Tibial artery (tissue), 4 donors: ENCODE data around the gene PLXNA2.

Experiments used
- DNase-seq, 2 donors: peaks; one replicate each; pipeline ENCODE4 v3.0.0-alpha.2; 2019
- H3K27ac ChIP-seq, 2 donors: fragments of 200-600 bp; sonication (generic) in 1 of 2; 1 replicate in 1 of 2; 2 replicates in 1 of 2; pipeline ENCODE4 v1.5.1; 2018 to 2019; ENCODE audit warnings: mild to moderate bottlenecking in 1 of 2
- H3K27me3 ChIP-seq, 2 donors: fragments of 200-600 bp; sonication (generic) in 1 of 2; one replicate each; pipeline versions ENCODE4 v1.5.1 to v1.6.0; 2016 to 2019
- H3K36me3 ChIP-seq, 3 donors: fragments of 200-600 bp; sonication (generic) in 2 of 3; one replicate each; pipeline ENCODE4 v1.5.1; 2016 to 2019; ENCODE audit warnings: mild to moderate bottlenecking in 2 of 3
- H3K4me1 ChIP-seq, 4 donors: fragments of 200-600 bp; sonication (generic) in 2 of 4; 1 replicate in 3 of 4; 2 replicates in 1 of 4; pipeline ENCODE4 v1.5.1; 2016 to 2019
- H3K4me3 ChIP-seq, 2 donors: fragments of 200-600 bp; sonication (generic) in 1 of 2; 1 replicate in 1 of 2; 2 replicates in 1 of 2; pipeline ENCODE4 v1.5.1; 2018 to 2019; ENCODE audit warnings: mild to moderate bottlenecking in 2 of 2
- H3K9me3 ChIP-seq, 3 donors: fragments of 200-600 bp; sonication (generic) in 1 of 3; one replicate each; pipeline ENCODE4 v1.5.1; 2016 to 2019
- intact Hi-C: fragments of 100-400 bp; cut with DNase I; formaldehyde crosslinking; loops from one replicate; pipeline ENCODE4 v1.15.0; 2023; ENCODE audit warnings: low total_unique reads
- TF ChIP-seq, protein P1 (sequence below), 2 experiments: fragments of 200-600 bp in 1 of 2; fragments of 450-650 bp in 1 of 2; IDR thresholded peaks; one replicate each; pipeline ENCODE4 v1.5.1; 2017 to 2019; ENCODE audit warnings: antibody characterized with exemption in 2 of 2, mild to moderate bottlenecking in 1 of 2, moderate library complexity in 1 of 2

PLXNA2 gene

DNA sequence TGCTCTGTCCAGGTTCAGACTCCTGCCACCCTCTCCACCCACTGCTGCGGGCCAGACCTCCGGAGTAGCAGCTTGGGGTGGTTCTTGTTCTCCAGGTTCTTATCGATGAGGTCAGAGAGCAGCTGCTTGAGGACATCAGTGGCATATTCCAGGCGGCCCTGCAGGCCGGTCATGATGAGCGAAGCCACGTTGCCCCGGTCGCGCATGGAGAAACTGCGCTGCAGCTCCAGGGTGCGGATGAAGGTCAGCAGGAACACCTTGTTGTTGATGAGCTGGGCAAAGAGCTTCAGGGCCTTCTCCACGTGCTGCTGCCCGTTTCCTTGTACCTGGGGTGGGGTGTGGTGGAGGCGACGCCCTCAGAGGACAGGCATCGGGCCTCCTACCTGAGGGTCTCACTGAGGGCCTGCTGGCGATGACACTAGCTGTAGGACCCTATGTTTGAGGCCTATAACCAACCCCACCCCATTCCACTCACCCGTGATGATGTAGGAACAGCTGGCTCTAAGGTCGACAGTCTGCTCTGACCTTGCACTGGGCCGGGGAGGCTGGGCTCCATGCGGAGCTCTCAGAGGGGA, 202.1 kb downstream of the PLXNA2 start:
- no peak for DNase-seq
- Histone ChIP-seq H3K27ac (no peak overlapping the region), H3K4me1 (peaks cover 0 to 22% (median 15%) of the 10 kb centered on the region in 4 donors), H3K27me3 (no peaks in the 10 kb centered on the region), H3K4me3 (no peak overlapping the region), H3K9me3 (no peaks in the 10 kb centered on the region), H3K36me3 (peaks cover 59 to 87% (median 83%) of the 10 kb centered on the region in 3 donors)
- intact Hi-C loops: no loop called here
- TF ChIP-seq, protein P1, sequence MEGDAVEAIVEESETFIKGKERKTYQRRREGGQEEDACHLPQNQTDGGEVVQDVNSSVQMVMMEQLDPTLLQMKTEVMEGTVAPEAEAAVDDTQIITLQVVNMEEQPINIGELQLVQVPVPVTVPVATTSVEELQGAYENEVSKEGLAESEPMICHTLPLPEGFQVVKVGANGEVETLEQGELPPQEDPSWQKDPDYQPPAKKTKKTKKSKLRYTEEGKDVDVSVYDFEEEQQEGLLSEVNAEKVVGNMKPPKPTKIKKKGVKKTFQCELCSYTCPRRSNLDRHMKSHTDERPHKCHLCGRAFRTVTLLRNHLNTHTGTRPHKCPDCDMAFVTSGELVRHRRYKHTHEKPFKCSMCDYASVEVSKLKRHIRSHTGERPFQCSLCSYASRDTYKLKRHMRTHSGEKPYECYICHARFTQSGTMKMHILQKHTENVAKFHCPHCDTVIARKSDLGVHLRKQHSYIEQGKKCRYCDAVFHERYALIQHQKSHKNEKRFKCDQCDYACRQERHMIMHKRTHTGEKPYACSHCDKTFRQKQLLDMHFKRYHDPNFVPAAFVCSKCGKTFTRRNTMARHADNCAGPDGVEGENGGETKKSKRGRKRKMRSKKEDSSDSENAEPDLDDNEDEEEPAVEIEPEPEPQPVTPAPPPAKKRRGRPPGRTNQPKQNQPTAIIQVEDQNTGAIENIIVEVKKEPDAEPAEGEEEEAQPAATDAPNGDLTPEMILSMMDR (IDR thresholded peaks at IDR 0.05): no peak

DNA sequence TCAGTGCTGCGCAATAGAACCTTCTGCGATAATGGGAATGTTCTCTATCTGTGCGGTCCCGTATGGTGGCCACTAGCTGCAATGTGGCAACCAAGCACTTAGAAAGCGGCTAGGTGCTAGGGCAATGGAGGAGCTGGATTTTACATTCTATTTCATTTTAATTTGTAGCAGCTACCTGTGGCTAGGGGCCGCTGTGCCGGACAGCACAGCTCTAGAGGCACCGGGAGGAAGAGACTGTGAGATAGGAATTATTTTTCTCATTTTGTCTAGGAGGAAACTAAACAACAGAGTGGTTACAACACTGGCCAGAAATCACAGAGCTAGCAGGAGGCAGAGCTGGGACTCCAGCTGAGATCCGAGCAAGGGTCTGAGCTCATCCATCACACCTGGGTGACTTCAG, 202.7 kb downstream of the PLXNA2 start:
- DNase-seq: no peak
- Histone ChIP-seq H3K4me1 (peaks cover 0 to 16% (median 9%) of the 10 kb centered on the region in 4 donors), H3K9me3 (no peaks in the 10 kb centered on the region), H3K4me3 (no peak overlapping the region), H3K27ac (no peak overlapping the region), H3K36me3 (peaks cover 64 to 94% (median 89%) of the 10 kb centered on the region in 3 donors), H3K27me3 (no peaks in the 10 kb centered on the region)
- intact Hi-C loops: no loop called here
- TF ChIP-seq, protein P1 (IDR thresholded peaks at IDR 0.05): no peak

- H3K36me3 ChIP-seq: peaks cover 68 to 100% (median 93%) of the 10 kb centered on the region in 3 donors
- TF ChIP-seq, protein P1 (IDR thresholded peaks at IDR 0.05): no peak
- H3K9me3 ChIP-seq: no peaks in the 10 kb centered on the region
- H3K4me3 ChIP-seq: no peak overlapping the region
- intact Hi-C loops: no loop called here
- peaks cover 0 to 10% (median 3%) of the 10 kb centered on the region in 4 donors for H3K4me1 ChIP-seq
- no peak overlapping the region for H3K27ac ChIP-seq
- DNase-seq: no peak
- no peaks in the 10 kb centered on the region for H3K27me3 ChIP-seq
These were observed 203.3 kb downstream of the PLXNA2 start for GRCh38 chr1:208040821-208041297.

DNA sequence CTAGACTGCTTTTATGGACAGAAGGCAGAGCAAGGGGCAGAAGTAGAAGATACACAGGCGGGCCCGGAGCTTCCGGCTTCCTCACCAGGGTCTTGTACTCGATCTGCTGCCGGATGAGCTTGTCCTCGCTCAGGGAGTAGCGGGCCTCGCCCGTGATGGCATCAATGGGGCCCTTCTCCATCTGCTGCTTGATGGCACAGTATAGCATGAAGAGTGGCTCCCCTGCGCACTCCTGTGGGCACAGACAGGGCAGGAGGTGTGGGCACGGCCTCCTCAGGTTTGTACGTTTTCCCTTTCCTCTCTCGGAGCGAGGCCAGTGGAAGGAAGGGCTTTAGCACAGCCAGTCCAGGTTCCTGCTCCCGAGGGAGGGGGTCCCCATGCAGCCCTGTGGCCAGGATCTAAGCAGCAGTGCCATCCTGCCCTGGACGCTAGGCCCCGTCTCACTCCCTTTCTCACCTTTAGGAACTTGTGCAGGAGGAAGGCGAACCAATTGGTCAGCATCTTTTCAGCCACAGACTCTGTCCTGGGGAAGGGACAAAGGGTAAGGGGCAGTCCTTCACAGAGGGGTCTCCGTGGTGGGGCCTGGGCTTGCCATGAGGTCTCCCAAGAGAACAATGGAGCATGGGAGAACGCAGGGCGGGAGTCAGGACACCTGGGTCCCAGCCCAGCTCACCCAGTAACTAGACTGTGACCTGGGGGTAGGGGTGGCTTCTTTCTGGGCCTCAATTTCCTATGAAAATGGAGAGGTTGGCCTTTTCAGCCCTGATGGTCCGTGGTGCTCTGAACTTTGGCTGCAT, 204.4 kb downstream of the PLXNA2 start:
- Histone ChIP-seq H3K27me3 (no peaks in the 10 kb centered on the region), H3K27ac (no peak overlapping the region), H3K4me1 (peaks cover 0 to 10% (median 0%) of the 10 kb centered on the region in 4 donors), H3K4me3 (no peak overlapping the region), H3K9me3 (no peaks in the 10 kb centered on the region), H3K36me3 (peaks cover 68 to 97% (median 94%) of the 10 kb centered on the region in 3 donors)
- no peak for DNase-seq
- TF ChIP-seq, protein P1 (IDR thresholded peaks at IDR 0.05): no peak
- intact Hi-C loops: no loop called here

GRCh38 chr1:208038303-208038702, 205.9 kb downstream of the PLXNA2 start:
- DNase-seq: no peak
- peaks cover 67 to 93% (median 89%) of the 10 kb centered on the region in 3 donors for H3K36me3 ChIP-seq
- intact Hi-C loops: no loop called here

More at GRCh38 chr1:208038303-208038702, 205.9 kb downstream of the PLXNA2 start:
- TF ChIP-seq, protein P1 (IDR thresholded peaks at IDR 0.05): no peak
- Histone ChIP-seq H3K27me3 (no peaks in the 10 kb centered on the region), H3K27ac (no peak overlapping the region), H3K9me3 (no peaks in the 10 kb centered on the region), H3K4me3 (no peak overlapping the region), H3K4me1 (no peaks in the 10 kb centered on the region)
